GM18868 (cell line): ENCODE measurements around the gene UBR2.
A peak's percentile ranks its signal among the peaks of the same experiment; 100 is the strongest.
"Not testable (repeated sequence)": the region's sequence is repeated elsewhere in the genome, so short reads cannot be mapped to it uniquely, and the experiment has no call there.

Source experiments
- ATAC-seq: cut with Tn5 transposase; IDR thresholded peaks from one replicate; pipeline ENCODE4 v1.9.1; 2021; ENCODE audit warnings: mild to moderate bottlenecking, moderate library complexity; ENCODE audit not compliant: unreplicated experiment

UBR2 gene

GRCh38 chr6:42552380-42552779 lies 11.4 kb upstream of the UBR2 start:
- no peak for ATAC-seq

DNA sequence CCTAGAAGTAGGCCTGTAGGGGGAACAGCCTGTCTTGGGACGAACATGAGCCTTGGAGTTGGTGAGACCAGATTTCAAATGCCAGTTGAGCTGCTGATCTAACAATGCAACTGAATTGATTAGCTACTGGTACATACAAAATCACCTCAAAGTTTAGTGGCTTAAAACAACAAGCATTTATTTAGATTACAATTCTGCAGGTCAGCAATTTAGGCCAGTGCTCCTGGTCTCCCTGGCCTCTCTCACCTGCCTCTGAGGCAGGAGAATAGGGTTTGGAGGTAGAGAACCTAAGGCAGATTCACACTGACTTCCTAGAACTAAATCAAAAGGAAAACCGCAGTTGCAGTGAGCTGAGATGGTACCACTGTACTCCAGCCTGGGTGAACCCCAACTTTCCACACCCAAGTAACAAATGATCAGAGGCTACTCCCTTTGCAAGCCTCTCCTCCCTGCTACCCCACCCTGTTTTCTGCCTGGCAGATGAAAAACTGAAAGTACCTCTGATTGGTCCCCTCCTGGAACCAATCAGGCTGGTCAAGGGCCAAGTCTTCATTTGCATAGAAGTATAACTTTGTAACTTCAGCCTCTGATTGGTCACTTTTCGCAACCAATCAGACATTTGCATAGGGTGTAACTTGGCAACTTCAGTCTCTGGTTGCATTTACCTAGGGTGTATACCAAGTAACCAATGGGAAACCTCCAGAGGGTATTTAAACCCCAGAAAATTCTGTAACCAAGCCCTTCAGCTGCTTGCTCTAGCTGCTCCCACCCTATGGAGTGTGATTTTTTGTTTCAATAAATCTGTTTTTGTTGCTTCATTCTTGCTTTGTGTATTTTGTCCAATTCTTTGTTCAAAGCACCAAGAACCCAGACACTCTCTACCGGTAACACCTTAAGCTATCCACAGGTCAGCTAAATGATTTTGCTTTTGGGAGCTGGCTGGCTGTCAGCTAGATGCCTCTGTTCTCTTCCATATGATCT lies 8.1 kb upstream of the UBR2 start:
- ATAC-seq = no peak

DNA sequence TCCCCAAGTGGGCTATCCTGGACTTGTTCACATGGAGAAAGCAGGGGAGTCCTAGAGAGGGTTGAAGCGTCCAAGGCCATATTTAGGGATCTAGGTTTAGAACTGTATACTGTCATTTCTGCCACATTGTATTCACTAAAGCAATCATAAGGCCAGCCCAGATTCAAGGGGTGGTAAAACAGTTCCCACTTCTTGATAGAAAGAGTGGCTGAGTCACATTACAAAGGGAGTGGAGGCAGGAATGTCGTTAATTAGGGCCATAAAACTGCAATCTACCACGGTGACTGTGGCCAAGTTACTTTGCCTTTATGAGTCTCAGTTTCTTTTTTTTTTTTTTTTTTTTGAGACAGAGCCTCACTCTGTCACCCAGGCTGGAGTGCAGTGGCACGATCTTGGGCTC lies 7.4 kb upstream of the UBR2 start:
- ATAC-seq = no peak

- ATAC-seq = not testable (repeated sequence)
Observed at GRCh38 chr6:42559276-42559675, 4.6 kb upstream of the UBR2 start.

DNA sequence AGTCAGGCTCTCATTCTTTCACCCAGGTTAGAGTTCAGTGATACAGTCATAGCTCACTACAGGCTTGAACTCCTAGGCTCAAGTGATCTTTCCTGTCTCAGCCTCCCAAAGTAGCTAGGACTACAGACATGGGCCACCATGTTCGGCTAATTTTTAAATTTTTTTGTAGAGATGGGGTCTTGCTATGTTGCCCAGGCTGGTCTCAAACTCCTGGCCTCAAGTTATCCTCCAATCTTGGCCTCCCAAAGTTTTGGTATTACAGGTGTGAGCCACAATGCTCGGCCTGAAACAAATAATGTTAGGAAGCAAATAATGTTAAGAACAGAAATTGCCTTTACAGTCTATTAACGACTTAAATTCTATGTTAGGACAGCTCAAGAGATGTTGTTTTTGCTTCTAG lies 1.8 kb upstream of the UBR2 start:
- no peak for ATAC-seq

- no peak for ATAC-seq
Observed at GRCh38 chr6:42562788-42563405, 932 bp upstream of the UBR2 start.

GRCh38 chr6:42564506-42564825 lies 637 bp downstream of the UBR2 start:
- ATAC-seq = no peak

DNA sequence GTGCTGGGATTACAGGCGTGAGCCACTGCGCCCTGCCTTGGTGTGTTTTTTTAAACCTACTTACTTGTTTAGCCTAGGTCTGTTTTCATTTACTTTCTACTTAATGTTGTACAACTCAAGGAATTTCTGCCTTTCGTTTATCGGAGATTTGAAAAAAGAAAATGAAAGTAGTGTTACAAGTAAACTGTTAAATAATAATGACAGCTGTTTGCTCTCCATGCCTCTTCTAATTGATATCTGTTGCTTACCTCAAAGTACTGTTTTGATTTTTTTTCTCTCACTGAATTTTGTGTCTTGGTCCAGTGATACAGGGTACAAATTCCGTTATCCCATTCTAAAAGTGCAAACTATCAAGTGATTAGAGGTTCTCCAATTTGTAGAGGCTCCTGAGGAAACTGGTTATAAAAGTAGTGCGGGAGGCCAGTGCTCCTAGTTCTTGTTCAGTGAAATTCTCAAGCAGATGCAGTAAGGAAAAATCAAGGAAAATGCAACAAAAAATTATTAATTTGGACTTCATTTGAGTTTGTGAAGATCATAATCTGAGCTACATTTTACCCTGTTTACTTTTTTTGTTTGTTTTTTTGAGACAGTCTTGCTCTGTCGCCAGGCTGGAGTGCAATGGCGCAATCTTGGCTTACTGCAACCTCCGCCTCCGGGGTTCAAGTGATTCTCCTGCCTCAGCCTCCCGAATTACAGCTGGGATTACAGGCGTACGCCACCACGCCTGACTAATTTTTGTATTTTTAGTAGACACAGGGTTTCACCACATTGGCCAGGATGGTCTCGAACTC lies 2.2 kb downstream of the UBR2 start:
- no peak for ATAC-seq

DNA sequence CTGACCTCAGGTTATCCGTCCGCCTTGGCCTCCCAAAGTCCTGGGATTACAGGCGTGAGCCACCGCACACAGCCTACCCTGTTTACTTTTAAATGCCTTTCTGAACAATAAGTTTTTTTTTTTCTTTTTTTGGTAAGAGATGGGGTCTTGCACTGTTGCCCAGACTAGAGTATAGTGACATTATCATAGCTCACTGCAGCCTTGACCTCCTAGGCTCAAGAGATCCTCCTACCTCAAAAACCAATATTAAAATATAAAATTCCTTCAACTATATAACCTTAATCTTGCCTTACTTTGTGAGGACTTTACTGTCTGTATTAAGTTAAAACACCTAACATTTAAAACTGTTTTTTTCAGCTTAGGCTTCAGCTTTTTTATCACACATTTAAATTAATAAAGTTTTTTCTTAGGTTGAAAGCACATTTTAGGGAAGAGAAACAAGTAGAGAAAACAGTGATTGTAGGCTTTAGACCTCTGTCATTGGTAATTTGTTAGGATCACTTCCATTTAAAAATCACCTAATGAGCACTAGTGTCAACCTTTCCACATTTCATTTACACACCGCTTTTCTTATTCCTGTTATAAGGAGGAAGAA lies 2.9 kb downstream of the UBR2 start:
- no peak for ATAC-seq

DNA sequence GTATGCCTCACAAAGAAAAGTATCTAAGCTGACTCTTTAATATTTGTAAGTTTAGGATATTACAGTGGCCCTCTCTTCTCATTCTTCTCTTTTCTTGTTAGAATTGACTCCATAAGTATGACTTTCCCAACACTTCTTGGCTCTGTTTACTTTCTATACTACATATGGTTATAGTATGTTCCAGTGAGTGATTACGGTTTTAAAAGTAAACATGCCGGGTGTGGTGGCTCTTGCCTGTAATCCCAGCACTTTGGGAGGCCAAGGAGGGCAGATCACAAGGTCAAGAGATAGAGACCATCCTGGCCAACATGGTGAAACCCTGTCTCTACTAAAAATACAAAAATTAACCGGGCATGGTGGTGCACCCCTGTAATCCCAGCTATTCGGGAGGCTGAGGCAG lies 3.4 kb downstream of the UBR2 start:
- not testable (repeated sequence) for ATAC-seq

- ATAC-seq = no peak
Observed at GRCh38 chr6:42569102-42570028, 5.5 kb downstream of the UBR2 start.

DNA sequence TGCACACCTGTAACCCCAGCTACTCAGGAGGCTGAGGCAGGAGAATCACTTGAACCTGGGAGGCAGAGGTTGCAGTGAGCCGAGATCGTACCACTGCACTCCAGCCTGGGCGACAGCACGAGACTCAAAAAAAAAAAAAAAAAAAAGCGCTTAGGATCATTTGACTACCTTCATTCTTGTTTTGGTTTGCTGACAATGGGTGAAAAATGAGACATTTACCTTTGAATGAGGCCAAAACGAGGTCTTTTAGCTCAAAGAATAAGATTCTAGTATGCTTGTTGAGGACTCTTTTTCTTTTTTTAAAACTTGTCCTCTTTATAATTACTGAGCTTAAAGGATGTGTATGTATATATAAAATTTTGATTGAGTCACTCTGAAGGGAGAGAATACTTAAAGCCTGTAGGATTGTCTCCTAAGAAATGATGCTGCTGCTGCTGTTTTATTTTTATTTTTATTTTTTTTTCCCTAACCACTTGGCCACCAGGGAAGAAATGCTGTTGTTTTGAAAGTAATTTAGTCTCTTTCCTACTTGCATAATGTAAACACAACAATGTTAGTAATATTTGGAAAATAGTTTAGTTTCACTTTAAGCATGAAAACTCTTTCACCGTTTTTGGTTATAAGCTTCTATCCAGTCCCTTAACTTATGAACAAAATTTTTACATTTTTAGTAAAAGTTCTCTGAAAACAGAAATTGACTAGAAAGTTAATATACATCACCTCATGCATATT lies 7.9 kb downstream of the UBR2 start:
- ATAC-seq = peak; percentile 13

- peak; percentile 90 for ATAC-seq
Observed at GRCh38 chr6:42572523-42572922, 8.7 kb downstream of the UBR2 start.

- not testable (repeated sequence) for ATAC-seq
Observed at GRCh38 chr6:42576538-42576937, 12.7 kb downstream of the UBR2 start.

DNA sequence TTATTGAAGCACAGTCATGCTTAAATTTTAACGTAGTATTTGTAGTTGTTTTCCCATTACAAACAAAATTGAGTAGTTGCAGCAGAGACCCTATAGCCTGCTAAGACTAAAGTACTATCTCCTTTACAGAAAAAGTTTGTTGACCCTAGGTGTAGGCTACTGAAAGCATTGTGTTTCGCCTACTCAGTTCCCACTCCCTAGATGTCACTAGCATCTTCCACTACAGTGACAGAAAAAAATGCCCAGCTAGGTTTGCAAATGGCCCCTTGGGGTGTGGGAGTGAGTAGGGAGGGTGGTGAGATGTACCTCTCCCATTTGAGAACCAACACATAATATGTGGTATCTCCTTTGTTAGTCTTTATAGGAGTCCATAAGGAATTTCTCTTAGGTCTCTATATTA lies 34.5 kb downstream of the UBR2 start:
- ATAC-seq = no peak

DNA sequence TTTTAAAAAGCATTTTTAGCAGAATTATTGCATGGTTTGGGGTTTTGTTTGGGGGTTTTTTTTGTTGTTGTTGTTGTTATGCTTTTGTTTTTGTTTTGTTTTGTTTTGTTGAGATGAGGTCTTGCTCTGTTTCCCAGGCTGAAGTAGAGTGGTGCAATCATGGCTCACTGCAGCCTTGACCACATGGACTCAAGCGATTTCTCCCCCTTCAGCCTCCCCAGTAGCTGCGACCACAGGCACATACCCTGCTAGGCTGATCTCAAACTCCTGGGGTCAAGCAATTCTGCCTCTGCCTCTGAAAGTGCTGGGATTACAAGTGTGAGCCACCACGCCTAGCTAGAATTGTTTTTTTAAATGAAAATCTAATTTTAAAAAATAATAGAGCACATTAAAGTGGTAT lies 35.7 kb downstream of the UBR2 start:
- no peak for ATAC-seq

DNA sequence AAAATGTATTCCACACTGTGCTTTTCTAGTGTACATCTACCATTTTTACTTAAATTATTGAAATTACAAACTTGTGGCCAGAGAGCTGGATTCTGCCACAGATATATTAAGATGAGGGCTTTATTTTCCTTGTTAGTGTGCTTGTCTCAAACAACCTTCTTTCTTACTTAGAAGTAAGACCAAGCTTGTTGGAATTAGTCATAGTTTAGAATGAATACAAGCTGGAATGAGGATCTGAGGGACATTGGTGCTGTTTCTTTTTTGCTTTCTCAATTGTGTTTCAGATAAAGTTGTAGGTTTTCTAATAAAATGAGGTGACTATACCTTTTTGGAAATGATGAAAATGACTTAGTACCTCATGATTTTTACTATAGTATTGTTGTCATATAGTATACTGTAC lies 40.3 kb downstream of the UBR2 start:
- no peak for ATAC-seq

DNA sequence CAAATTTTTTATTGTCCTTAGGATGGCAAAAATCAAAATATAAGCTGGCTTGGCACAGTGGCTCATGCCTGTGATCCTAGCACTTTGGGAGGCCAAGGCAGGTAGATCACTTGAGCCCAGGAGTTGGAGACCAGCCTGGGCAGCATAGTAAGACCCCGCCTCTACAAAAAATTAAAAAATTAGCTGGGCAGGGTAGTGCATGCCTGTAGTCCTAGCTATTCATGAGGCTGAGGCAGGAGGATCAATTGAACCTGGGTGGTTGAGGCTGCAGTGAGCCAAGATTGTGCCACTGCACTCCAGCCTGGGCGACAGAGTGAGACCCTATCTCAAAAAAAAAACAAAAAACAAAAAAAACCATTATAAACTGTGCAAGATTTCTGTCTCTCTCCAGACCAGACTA lies 40.9 kb downstream of the UBR2 start:
- not testable (repeated sequence) for ATAC-seq

DNA sequence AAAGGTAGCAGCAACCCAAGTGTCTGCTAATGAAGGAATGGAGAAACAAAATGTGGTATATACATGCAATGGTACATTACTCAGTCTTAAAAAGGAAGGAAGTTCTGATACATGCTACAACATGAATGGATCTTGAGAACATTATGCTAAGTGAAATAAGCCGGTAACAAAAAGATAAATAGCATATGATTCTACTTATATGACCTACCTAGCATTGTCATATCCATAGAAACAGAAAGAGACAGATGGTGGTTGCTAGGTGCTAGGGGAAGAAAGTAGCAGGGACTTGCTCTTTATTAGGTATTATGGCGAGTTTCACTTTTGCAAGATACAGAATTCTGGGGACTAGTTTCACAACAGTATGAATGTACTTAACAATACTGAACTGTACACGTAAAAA lies 46.6 kb downstream of the UBR2 start:
- no peak for ATAC-seq

DNA sequence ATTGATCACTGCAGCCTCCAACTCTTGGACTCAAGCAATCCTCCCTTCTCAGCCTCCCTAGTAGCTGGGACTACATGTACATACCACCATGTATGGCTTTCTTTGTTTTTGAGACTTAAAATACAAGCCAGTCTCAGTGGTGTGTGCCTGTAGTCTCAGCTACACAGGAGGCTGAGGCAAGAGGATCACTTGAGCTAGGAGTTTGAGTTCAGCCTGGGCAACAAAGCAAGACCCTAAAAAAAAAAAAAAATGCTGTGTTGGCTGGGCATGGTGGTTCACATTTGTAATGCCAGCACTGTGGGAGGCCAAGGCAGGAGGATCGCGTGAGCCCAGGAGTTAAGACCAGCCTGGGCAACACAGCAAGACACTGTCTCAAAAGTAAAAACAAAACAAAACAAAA lies 51.7 kb downstream of the UBR2 start:
- no peak for ATAC-seq
